AG10803 (cell line): ENCODE measurements around the gene PCGF3.

Source experiments
- DNase-seq: peaks from one replicate; pipeline ENCODE4 v3.0.0; 2010; ENCODE audit warnings: low read depth
- H3K4me3 ChIP-seq: 2 replicates; pipeline ENCODE4 v1.5.1; 2011; ENCODE audit warnings: mild to moderate bottlenecking, low read length, control low read depth
- TF ChIP-seq, protein P1 (sequence below): conservative IDR thresholded peaks from 2 replicates; pipeline ENCODE4 v1.5.1; 2011; ENCODE audit warnings: mild to moderate bottlenecking, low read length, control low read depth, inconsistent platforms

The PCGF3 gene

DNA sequence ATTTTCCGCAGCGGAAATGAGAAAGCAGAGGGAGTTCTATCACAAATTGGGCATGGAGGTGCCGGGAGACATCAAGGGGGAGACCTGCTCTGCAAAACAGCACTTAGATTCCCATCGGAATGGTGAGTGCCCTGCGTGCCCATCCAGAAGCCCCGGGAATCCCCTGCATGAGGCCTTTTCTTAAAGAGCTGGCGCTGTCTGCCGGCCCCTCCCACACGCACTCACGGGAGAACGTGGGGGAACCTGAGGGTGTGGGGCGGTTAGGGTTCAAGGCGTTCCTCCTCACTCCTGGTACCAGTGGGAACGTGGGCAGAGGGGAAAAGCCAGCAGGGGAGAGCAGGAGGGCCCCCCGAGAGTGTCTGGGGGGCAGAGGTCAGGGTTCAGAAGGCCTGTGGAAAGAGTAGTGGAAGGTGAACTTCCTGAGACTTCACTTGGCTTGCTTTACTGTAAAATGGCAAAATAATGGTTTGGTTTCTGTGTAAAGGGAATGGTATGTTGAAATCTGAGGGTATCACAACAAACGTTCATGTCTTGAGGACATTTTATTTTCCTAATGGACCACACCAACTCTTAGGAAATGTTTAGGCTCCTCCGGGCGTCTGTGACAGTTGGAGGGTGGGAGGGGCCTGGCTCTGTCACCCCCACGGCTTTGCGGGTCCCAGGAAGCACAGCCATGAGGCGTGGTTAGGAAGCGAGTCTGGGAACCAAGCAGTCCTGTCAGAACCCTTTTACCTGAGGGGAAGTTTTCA is 38.0 kb downstream of the PCGF3 start:
- no peak overlapping the region for H3K4me3 ChIP-seq
- TF ChIP-seq, protein P1, sequence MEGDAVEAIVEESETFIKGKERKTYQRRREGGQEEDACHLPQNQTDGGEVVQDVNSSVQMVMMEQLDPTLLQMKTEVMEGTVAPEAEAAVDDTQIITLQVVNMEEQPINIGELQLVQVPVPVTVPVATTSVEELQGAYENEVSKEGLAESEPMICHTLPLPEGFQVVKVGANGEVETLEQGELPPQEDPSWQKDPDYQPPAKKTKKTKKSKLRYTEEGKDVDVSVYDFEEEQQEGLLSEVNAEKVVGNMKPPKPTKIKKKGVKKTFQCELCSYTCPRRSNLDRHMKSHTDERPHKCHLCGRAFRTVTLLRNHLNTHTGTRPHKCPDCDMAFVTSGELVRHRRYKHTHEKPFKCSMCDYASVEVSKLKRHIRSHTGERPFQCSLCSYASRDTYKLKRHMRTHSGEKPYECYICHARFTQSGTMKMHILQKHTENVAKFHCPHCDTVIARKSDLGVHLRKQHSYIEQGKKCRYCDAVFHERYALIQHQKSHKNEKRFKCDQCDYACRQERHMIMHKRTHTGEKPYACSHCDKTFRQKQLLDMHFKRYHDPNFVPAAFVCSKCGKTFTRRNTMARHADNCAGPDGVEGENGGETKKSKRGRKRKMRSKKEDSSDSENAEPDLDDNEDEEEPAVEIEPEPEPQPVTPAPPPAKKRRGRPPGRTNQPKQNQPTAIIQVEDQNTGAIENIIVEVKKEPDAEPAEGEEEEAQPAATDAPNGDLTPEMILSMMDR, result no peak
- DNase-seq, result peak; percentile 20

DNA sequence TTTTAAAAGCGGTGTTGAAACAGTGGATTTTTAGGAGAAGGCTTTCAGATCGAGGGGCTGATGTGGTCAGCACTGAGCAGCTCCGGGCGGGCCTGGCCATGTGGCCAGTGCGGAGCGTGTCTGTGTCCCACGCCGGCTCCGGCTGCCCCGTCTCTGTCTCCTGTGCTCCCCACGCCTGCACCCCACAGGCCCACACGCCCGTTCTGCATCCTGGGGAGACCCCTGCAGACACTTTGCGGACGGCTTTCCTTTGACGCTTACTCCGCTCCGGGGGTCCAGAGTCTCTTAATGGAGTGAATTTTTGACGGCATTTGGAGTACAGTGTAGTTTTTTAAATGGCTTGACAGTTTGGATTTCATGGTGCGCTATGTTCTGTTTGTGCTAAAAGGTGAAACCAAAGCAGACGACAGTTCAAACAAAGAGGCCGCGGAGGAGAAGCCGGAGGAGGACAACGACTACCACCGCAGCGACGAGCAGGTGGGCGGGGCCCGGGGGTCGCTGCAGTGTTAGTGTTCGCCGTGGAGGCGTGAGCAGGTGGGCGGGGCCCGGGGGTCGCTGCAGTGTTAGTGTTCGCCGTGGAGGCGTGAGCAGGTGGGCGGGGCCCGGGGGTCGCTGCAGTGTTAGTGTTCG is 38.7 kb downstream of the PCGF3 start:
- DNase-seq, result no peak
- H3K4me3 ChIP-seq, result no peak overlapping the region
- TF ChIP-seq, protein P1, result no peak

DNA sequence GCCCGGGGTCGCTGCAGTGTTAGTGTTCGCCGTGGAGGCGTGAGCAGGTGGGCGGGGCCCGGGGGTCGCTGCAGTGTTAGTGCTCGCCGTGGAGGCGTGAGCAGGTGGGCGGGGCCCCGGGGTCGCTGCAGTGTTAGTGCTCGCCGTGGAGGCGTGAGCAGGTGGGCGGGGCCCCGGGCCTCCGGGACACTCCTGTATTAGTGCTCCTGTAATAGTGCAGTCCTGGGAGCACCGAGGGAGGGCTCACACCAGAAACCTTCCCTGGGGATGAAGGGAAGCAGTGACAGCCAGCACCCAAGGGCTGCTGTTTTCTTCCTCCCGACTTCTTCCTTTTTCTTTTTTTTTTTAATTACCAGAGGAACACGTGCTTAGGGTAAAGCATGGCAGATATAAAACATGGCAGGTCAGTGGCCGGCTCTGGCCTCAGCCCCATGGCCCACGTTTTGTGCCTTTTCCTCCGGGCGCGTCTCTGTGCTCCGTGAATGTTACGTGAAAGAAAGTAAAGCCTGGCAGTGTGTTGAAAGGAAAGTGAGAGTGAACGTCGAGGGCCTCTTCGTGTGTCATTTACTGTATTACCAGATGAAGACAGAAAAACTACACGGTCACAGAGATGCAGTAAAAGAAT is 42.0 kb downstream of the PCGF3 start:
- H3K4me3 ChIP-seq, result no peak overlapping the region
- TF ChIP-seq, protein P1, result no peak
- DNase-seq, result no peak

DNA sequence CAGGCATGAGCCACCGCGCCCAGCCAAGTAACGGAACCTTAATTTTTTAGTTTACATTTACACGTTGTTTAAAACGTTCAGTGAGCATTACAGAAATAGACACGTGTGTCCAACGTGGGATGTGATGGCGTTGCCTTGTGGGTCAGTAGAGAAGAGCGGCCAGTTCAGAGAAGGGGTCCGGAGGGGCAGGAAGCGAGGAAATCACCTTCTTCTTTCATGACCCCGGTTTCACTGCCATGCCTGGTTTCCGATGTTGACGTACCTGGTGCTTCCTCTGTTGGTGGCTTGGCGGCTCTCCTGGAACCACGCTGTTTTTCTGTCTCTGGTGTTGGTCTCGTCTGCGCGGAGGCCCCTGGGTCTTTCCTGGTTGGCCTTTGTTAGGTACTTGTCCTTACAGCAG is 42.8 kb downstream of the PCGF3 start:
- no peak for DNase-seq
- TF ChIP-seq, protein P1, result no peak
- H3K4me3 ChIP-seq, result no peak overlapping the region

DNA sequence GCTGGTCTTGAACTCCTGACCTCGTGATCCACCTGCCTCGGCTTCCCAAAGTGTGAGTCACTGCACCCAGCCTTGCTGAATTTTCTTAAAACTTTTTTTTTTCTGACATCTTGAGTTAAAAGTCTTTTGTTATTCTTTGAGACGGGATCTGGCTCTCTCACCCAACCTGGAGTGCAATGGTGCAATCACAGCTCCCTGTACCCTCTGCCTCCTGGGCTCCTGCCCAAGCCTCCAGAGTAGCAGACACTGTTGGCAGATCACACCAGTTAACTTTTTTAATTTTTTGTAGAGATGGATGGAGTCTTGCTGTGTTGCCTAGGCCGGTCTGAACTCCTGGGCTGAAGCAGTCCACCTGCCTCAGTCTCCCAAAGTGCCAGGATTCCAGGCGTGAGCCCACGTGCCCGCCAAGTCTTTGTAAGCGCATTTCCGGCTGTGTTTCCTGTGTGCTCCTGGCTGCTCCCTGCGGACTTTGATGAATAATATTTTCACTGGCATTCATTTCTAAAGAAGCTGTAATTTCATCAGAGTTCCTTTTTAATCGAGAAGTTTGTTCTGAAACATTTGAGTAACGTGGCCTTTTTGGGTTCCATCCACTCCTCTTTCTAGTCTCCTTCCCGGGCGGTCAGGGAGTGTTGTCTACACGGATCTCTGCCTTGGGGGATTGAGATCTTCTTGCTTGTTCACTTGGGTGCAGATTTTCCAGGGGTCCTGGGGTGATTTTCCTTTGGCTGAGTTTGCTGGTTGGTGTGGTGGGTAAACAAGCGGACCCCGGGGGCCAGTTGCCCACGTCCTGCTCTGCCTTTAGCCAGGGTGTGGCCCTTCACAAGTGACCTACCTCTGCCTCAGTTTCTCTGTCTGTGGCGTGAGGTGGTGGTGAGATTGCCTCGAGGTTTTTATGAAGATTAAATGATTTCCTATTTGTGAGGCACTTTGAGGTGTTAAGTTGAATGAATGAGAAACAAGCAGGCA is 44.4 kb downstream of the PCGF3 start:
- TF ChIP-seq, protein P1, result no peak
- no peak overlapping the region for H3K4me3 ChIP-seq
- DNase-seq, result peak; percentile 28

DNA sequence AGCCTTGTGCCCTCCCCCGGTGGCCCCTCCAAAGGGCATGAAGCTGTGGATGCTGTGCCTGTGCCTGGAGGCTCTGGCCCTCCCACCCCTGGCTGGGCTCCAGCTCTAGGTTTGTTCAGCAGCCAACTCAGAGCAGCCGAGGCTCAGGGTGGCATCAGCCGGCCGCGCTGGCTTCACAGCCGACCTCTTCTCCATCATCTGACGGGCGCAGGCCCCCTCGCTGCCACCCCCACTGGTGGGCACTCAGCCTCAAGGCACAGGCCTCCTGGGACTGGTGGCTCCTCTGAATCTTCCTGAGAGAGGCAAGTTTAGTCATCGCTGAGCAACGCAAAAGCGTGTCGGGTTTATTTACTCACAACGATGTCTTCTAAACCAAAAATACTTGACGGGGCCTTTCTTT is 46.0 kb downstream of the PCGF3 start:
- DNase-seq, result no peak
- TF ChIP-seq, protein P1, result no peak
- no peak overlapping the region for H3K4me3 ChIP-seq
